HG03097 (cell line): ENCODE results near the gene MITF.

Experiments
- ATAC-seq: cut with Tn5 transposase; IDR thresholded peaks from one replicate; pipeline ENCODE4 v1.9.1; 2021; ENCODE audit not compliant: unreplicated experiment, low FRiP score

The MITF gene

GRCh38 chr3:69725994-69726571 lies 13.2 kb upstream of the MITF start:
- ATAC-seq: no peak

DNA sequence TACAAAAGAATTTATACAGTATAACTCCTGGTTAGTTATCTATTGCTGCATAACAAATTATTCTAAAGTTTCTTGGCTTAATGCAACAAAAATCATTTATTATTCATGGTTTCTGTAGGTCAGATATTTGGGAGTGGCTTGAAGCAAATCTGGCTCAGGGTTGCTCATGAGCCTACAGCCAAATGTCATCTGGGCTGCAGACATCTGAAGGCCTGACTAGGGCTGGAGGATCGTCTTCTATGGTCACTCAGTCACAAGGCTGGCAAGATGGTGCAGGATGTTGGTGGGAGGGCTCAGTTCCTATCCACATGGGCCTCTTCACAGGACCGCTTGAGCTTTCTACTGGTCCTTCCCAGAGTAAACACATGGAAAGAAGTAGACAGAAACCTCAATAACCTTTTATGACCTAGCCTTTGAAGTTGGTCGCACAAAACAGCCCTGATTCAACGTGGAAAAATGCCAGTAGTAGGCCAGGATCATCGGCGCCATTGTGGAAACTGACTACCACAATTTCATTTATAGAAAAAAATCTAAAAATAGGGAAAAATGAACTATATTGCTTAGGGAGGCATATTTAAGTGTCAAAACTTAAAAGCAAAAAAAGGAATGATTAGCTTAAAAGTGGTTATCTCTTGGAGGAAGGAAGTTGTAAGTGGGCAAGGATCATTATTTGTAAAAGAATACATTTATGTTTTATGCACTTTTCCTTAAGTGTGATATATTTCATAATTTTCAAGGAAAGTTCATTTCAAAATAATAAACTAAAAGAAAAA lies 9.9 kb upstream of the MITF start:
- no peak for ATAC-seq

DNA sequence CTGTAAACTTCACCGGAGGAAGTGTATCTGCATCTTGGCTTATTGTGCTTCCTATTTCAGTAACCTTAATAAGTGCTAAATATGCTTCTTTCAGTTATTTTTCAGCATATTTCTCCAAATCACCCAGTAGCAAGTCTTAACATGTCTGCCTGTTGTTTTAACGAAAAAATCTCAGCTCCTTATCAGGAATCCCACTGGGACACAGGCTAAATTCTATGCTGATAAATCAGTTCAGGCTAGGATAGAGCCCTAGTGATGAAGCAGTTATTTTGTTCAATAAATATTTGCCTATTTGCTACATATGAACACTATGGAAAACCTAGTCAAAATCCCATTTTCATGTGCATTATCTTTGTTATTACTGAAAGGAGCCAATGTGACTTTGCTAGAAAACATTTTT lies 8.2 kb upstream of the MITF start:
- ATAC-seq: no peak

- no peak for ATAC-seq
Measured at GRCh38 chr3:69735893-69736292, 3.4 kb upstream of the MITF start.

DNA sequence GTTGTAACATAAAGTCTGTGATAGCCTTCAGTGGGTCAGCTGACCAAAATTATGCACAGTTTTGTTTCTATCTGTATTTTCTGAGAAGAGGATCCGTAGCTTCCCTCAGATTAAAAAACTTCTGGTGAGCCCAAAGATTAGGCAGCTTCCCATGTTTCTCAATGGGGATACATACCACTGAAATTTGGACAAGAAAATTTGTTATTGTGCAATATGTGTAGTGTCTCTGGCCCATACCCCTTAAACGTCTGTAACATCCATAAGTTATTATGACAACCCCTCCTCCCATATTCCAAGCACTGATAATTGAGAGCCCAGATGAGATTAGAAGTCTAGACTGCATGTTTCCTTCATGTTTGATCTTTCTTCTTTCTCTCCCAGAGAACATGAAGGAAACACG lies 1.9 kb upstream of the MITF start:
- ATAC-seq: no peak

GRCh38 chr3:69738315-69738714 lies 949 bp upstream of the MITF start:
- ATAC-seq: no peak

DNA sequence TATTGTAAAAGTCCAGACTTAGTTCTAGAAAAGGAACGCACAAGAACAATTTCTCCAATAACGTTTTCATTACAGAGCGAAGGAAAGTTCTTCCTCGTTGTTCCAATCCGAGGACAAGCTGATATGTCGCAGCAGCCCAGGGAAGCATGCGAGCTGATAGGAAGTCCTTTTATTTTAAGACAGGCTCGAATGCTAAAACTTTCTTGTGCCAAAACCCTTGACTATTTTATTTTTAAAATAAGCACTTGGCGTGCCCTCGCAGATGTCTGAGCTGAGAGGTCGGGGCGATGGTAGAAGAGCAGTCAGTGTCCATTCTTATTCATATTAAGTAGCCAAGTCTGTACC lies 433 bp upstream of the MITF start:
- no peak for ATAC-seq

DNA sequence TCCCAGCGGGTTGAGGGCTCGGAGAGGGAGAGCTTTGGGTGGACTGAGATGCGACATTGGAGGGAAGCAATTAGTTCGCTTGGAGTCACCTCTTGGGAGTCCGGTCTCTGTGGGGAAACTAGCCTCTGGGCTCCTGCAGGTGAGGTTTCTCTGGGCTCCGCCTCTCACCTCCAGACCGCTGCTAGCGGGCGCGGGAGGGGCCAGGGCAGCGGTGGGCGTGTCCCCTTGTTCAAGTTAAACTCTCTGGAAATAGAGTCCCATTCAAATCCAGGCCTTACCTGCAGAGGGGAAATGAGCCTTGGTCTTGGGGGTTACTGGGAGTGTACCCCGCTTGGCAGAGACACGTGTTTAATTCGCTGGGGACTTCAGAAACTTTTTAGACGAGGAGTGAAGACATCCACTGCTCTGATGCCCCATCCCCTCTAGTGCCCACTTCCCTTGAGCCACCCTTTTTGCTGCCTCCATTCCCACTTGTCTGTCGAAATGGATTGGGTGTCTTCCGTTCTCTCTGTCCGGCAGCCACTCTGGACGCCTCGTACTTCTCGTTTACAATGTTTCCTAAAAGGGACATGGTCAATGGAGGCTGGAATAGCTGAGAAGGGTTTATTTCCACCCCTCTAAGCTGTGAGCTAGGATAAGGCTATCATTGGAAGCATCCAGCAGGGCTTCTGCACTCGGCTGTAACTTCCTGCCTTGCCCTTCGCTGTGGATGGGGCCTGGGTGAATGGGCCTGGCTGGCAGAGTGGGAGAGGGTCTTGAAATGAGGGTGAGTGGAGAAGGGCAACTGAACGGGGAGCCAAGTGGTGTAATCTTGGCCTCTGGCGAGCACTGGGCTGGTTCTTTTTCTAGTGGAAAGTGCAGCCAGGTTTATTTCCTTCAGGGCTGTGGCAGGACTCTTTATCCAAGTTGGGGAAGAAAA lies 1.1 kb downstream of the MITF start:
- ATAC-seq: no peak

DNA sequence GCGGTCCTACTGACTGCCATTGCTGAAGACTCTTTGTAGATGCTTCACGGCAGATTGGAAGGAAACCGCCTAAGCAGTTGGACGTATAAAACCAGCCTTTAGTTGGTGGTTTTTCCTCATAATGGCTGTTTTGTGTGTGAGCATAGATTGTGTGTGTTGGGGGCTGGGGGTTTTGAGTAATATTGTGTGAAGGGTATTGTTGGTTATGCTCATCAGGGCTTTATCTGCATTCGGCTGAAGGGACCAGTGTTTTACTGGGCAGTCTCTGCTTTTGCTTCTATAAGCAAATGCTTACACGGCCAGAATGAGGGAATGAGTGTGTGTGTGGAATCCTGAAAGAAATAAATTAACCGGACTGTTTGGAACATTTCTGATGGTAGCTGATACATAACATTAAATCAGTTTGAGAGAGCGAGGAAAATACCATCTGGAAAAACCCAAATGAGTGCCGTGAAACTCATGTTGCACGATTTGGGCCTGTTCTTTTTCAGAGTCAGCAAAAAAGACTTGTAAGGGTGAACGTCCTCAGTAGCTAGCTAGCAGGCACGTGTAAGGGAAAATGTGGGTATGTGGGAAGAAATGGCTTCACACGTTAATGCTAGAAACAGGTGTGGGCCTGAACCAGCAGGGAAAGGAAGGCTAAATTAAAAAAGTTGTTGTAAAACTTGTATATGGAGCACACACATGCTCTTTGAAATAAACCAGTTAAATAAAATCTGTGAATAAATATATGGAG lies 1.9 kb downstream of the MITF start:
- ATAC-seq: no peak

- ATAC-seq: no peak
Measured at GRCh38 chr3:69742391-69742790, 3.1 kb downstream of the MITF start.

GRCh38 chr3:69743975-69744906 lies 5.0 kb downstream of the MITF start:
- ATAC-seq: no peak

DNA sequence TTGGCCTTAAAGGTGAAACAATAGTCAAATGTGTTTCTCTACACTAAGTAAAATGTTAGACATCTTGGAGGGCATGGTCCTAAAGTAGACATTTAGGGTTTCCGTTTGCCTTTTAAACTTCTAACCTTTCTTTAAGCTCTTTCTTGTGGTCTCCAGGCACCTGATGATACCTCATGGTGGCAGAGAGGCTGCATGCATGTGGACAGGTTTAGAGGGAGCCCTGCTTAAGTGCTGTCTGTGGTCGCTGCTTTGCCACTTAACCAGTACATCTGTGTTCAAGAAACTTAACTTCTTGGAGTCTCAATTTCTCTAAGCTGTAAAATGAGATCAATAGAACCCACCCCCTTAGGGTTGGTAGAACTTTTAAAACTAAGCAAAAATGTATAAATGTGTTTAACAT lies 6.2 kb downstream of the MITF start:
- no peak for ATAC-seq

- ATAC-seq: no peak
Measured at GRCh38 chr3:69746119-69746518, 6.9 kb downstream of the MITF start.

- no peak for ATAC-seq
Measured at GRCh38 chr3:69747511-69748258, 8.4 kb downstream of the MITF start.

GRCh38 chr3:69748503-69748902 lies 9.2 kb downstream of the MITF start:
- no peak for ATAC-seq

DNA sequence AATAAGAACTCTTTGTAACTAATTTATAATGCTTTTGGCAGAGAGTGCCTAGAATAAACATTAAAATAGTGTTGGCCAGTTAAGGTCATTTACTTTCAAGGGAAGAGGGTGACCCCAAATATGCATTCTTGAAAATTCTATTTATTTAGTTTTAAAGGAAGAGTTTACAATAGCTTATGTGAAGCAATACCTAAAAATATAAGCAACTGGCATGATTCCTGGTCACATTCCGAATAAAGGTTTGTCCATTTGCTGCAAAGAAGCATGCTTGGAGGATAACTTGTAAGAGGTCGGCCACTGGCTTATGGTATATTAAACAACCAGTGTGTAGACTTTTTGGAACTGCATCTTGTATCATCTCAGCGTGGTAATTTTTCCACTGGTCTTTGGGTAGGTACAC lies 10.2 kb downstream of the MITF start:
- no peak for ATAC-seq

GRCh38 chr3:69750549-69750948 lies 11.3 kb downstream of the MITF start:
- ATAC-seq: no peak

GRCh38 chr3:69751074-69751476 lies 11.8 kb downstream of the MITF start:
- ATAC-seq: no peak

GRCh38 chr3:69752241-69752640 lies 13.0 kb downstream of the MITF start:
- ATAC-seq: no peak
